WTC11 (cell line): ENCODE measurements around the gene ANKRD53. TPM values are rescaled to one million over a fixed set of nuclear protein-coding genes. Genes with fewer than 3 reads are reported as not detected.
"Not testable (repeated sequence)": the region's sequence is repeated elsewhere in the genome, so short reads cannot be mapped to it uniquely, and the experiment has no call there.

Experiments
- ATAC-seq: fragments of 200-7000 bp; cut with Tn5 transposase; 2 replicates; pipeline ENCODE4 v1.10.0; 2021; ENCODE audit warnings: mild to moderate bottlenecking, moderate library complexity
- CTCF ChIA-PET: fragments of 300-600 bp; sonication (Branson Sonifier 250); formaldehyde crosslinking; loops from one replicate; lab custom pipeline; 2021; ENCODE audit warnings: antibody characterized with exemption; lab: Charles Lee
- POLR2A ChIA-PET: fragments of 350-600 bp; sonication (Branson Sonifier 250); formaldehyde crosslinking; loops from one replicate; lab custom pipeline; 2021; ENCODE audit warnings: antibody characterized with exemption; lab: Charles Lee
- DNase-seq: peaks from one replicate; pipeline ENCODE4 v3.0.0; 2021; ENCODE audit warnings: low spot score
- H3K27ac Mint-ChIP-seq: 2 replicates; pipeline ENCODE4 v1.8.0; 2021; ENCODE audit warnings: mixed read lengths
- H3K27me3 Mint-ChIP-seq: 2 replicates; pipeline ENCODE4 v1.8.0; 2021; ENCODE audit warnings: low read depth, mild to moderate bottlenecking, moderate library complexity, mixed read lengths
- H3K36me3 Mint-ChIP-seq: 2 replicates; pipeline ENCODE4 v1.8.0; 2021; ENCODE audit warnings: mixed read lengths
- H3K4me1 Mint-ChIP-seq: 2 replicates; pipeline ENCODE4 v1.8.0; 2022; ENCODE audit warnings: mixed read lengths
- H3K4me3 Mint-ChIP-seq: 2 replicates; pipeline ENCODE4 v1.8.0; 2021; ENCODE audit warnings: mild to moderate bottlenecking, moderate library complexity, mixed read lengths
- H3K9me3 Mint-ChIP-seq: 2 replicates; pipeline ENCODE4 v1.8.0; 2021; ENCODE audit warnings: mixed read lengths
- E2F5 ChIP-seq: sonication (generic); formaldehyde crosslinking; IDR thresholded peaks from 2 replicates; pipeline ENCODE4 v1.8.1; 2022; ENCODE audit warnings: mild to moderate bottlenecking, moderate library complexity, missing genetic modification reagents
- HMGA2 ChIP-seq: fragments of 250-450 bp; sonication (Bioruptor Pico); IDR thresholded peaks from 2 replicates; pipeline ENCODE4 v1.4.0; 2021; ENCODE audit warnings: mild to moderate bottlenecking, moderate library complexity
- NFATC4 ChIP-seq: fragments of 250-450 bp; sonication (Bioruptor Pico); IDR thresholded peaks from 2 replicates; pipeline ENCODE4 v1.9.0; 2021; ENCODE audit warnings: mild to moderate bottlenecking
- ZNF263 ChIP-seq: sonication (generic); formaldehyde crosslinking; IDR thresholded peaks from 2 replicates; pipeline ENCODE4 v1.8.1; 2022; ENCODE audit warnings: low read depth, mild to moderate bottlenecking, moderate library complexity, missing genetic modification reagents
- total RNA-seq: library from RNA; stranded (reverse); gene quantifications from 3 replicates; pipeline ENCODE4 v1.2.3, GENCODE V29; 2021

Gene ANKRD53
- total RNA-seq, 1 experiment from 2014 or later = 0.81 TPM

GRCh38 chr2:71018625-71019024, 40.2 kb downstream of the ANKRD53 start (continued):
- TF ChIP-seq E2F5 (CRISPR knock-in tag) (no peak), NFATC4 (CRISPR knock-in tag) (no peak), ZNF263 (CRISPR knock-in tag) (no peak)

DNA sequence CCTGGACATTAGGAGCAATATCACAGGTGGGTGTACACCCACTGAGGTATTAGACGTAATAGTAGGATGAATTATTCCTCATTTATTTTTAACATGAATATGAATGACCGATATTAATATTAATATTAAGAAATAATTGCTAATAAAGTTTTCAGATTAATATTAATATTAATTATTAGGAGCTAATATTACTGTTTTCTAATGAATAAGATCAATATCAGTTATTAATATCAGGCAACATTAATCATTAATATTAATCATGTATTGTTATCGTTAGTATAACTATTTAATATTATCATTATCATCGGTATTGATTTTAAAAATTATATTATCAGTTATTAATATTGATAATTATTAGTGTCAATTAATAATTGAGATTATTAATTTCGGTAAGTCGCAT, 41.6 kb downstream of the ANKRD53 start:
- not testable (repeated sequence) for H3K27ac Mint-ChIP-seq, DNase-seq, H3K4me3 Mint-ChIP-seq, H3K36me3 Mint-ChIP-seq, H3K27me3 Mint-ChIP-seq
- CTCF ChIA-PET = interaction anchor here (1.8 kb wide), 1 partner anchor 18 kb away, joined by 4 read pairs; no protein-coding TSS in a partner anchor
- H3K4me1 Mint-ChIP-seq = peaks cover 15% of the 10 kb centered on the region
- TF ChIP-seq HMGA2 (CRISPR knock-in tag) = peak; percentile 53
- TF ChIP-seq, all 79 proteins: peak for 1; not testable (repeated sequence) for 78
- POLR2A ChIA-PET, H3K9me3 Mint-ChIP-seq, ATAC-seq: not testable (repeated sequence)

DNA sequence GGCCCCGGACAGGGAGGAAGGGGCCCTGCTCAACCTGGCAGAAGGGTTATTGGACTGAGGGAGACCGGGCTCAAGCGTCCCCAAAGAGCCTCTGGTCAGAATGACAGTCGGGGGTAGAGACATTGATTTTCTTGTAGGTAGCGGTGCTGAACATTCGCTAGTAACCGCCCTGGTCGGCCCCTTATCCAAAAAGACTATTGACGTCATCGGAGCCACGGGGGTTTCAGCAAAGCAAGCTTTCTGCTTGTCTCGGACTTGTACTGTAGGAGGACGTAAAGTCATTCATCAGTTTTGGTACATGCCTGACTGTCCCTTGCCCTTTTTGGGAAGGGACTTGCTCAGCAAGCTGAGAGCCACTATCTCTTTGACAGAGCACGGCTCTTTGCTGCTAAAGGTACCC, 43.0 kb downstream of the ANKRD53 start:
- H3K4me3 Mint-ChIP-seq, POLR2A ChIA-PET, ATAC-seq, H3K36me3 Mint-ChIP-seq, H3K27me3 Mint-ChIP-seq, DNase-seq, H3K9me3 Mint-ChIP-seq, H3K27ac Mint-ChIP-seq: not testable (repeated sequence)
- H3K4me1 Mint-ChIP-seq = peaks cover 15% of the 10 kb centered on the region
- CTCF ChIA-PET = interaction anchor here (1.8 kb wide), 1 partner anchor 20 kb away, joined by 4 read pairs; no protein-coding TSS in a partner anchor

- H3K4me3 Mint-ChIP-seq, H3K27me3 Mint-ChIP-seq, H3K9me3 Mint-ChIP-seq, H3K36me3 Mint-ChIP-seq, POLR2A ChIA-PET, H3K27ac Mint-ChIP-seq, DNase-seq, ATAC-seq: not testable (repeated sequence)
- peaks cover 15% of the 10 kb centered on the region for H3K4me1 Mint-ChIP-seq
- CTCF ChIA-PET = interaction anchor here (0.8 to 1.2 kb wide), 3 partner anchors 16 to 127 kb away, joined by 3 to 4 read pairs (median 3); no protein-coding TSS in a partner anchor
These were observed 45.3 kb downstream of the ANKRD53 start for GRCh38 chr2:71023553-71024243.

Other genes starting within 250 kb of the ANKRD53 start
- 164 to 196 TPM (median 187 TPM) in 3 replicates for gene ADD2, start 210.4 kb upstream of the ANKRD53 start, total RNA-seq
- not detected in 3 replicates for gene FIGLA, start 188.0 kb upstream of the ANKRD53 start, total RNA-seq
- not detected in 3 replicates for gene CLEC4F, start 158.0 kb upstream of the ANKRD53 start, total RNA-seq
- not detected in 3 replicates for gene CD207, start 142.8 kb upstream of the ANKRD53 start, total RNA-seq
- not detected in 3 replicates for gene VAX2, start 78.1 kb upstream of the ANKRD53 start, total RNA-seq
- not detected in 3 replicates for gene ATP6V1B1, start 42.7 kb upstream of the ANKRD53 start, total RNA-seq
- 15.2 to 18.3 TPM (median 17.0 TPM) in 3 replicates for gene TEX261, start 16.2 kb downstream of the ANKRD53 start, total RNA-seq
- gene NAGK, start 90.0 kb downstream of the ANKRD53 start, total RNA-seq = 56.1 to 58.9 TPM (median 57.7 TPM) in 3 replicates
- gene MCEE, start 151.6 kb downstream of the ANKRD53 start, total RNA-seq = 17.2 to 19.1 TPM (median 18.7 TPM) in 3 replicates
- 27.8 to 36.6 TPM (median 31.4 TPM) in 3 replicates for gene MPHOSPH10, start 152.0 kb downstream of the ANKRD53 start, total RNA-seq
- gene PAIP2B, start 248.5 kb downstream of the ANKRD53 start, total RNA-seq = 19.3 to 22.4 TPM (median 22.2 TPM) in 3 replicates